Measurements from ENCODE around the gene HOXB6. TPM values are rescaled to one million over a fixed set of nuclear protein-coding genes. Genes with fewer than 3 reads are reported as not detected.

The HOXB6 gene
- total RNA-seq, 1 experiment from 2014 or later, result 19.2 TPM

- no peak for DNase-seq (ENCODE audit: low read depth)
Observed at GRCh38 chr17:48583708-48584222, 21.0 kb downstream of the HOXB6 start.

- DNase-seq (ENCODE audit: low read depth), result no peak
Observed at GRCh38 chr17:48582750-48583069, 22.1 kb downstream of the HOXB6 start.

GRCh38 chr17:48579760-48580554 is 24.8 kb downstream of the HOXB6 start:
- DNase-seq (ENCODE audit: low read depth), result no peak

- DNase-seq (ENCODE audit: low read depth), result no peak
Observed at GRCh38 chr17:48579471-48579759, 25.4 kb downstream of the HOXB6 start.

- no peak for DNase-seq (ENCODE audit: low read depth)
Observed at GRCh38 chr17:48578616-48579470, 25.9 kb downstream of the HOXB6 start.

GRCh38 chr17:48577946-48578615 is 26.7 kb downstream of the HOXB6 start, which contains the start of gene HOXB4:
TSS of gene HOXB4 (minus strand) at chr17:48578350. CDS start at chr17:48578319, 31 bp downstream.
- DNase-seq (ENCODE audit: low read depth), result peak; percentile 54

- DNase-seq (ENCODE audit: low read depth), result no peak
Observed at GRCh38 chr17:48577330-48577945, 27.3 kb downstream of the HOXB6 start.

- no peak for DNase-seq (ENCODE audit: low read depth)
Observed at GRCh38 chr17:48576479-48577309, 28.1 kb downstream of the HOXB6 start.

- no peak for DNase-seq (ENCODE audit: low read depth)
Observed at GRCh38 chr17:48575673-48576478, 28.9 kb downstream of the HOXB6 start.

GRCh38 chr17:48575066-48575582 is 29.7 kb downstream of the HOXB6 start:
- no peak for DNase-seq (ENCODE audit: low read depth)

GRCh38 chr17:48574505-48575065 is 30.2 kb downstream of the HOXB6 start:
- DNase-seq (ENCODE audit: low read depth), result no peak

GRCh38 chr17:48571826-48572417 is 32.9 kb downstream of the HOXB6 start:
- DNase-seq (ENCODE audit: low read depth), result no peak

GRCh38 chr17:48571024-48571818 is 33.6 kb downstream of the HOXB6 start:
- DNase-seq (ENCODE audit: low read depth), result no peak

- DNase-seq (ENCODE audit: low read depth), result no peak
Observed at GRCh38 chr17:48570325-48571023, 34.3 kb downstream of the HOXB6 start.

GRCh38 chr17:48569674-48570324 is 35.0 kb downstream of the HOXB6 start:
- DNase-seq (ENCODE audit: low read depth), result no peak

- DNase-seq (ENCODE audit: low read depth), result no peak
Observed at GRCh38 chr17:48569240-48569582, 35.6 kb downstream of the HOXB6 start.
